HFF-Myc (cell line): ENCODE data around the gene SLC16A10.

Source experiments
- DNase-seq: peaks from one replicate; pipeline ENCODE4 v3.0.0-alpha.2; 2011; ENCODE audit warnings: low read depth; ENCODE audit errors: extremely low read depth
- H3K4me3 ChIP-seq: replicated peaks from 2 replicates; pipeline ENCODE4 v1.5.1; 2011; ENCODE audit warnings: low read depth, mild to moderate bottlenecking, control low read depth, low read length
- CTCF ChIP-seq: IDR thresholded peaks from 2 replicates; pipeline ENCODE4 v1.5.1; 2012; ENCODE audit warnings: mild to moderate bottlenecking, low read depth, low read length, control low read depth; ENCODE audit errors: missing control alignments

SLC16A10 gene

GRCh38 chr6:111176038-111176759 lies 88.9 kb downstream of the SLC16A10 start:
- no peak for DNase-seq
- no peak overlapping the region for H3K4me3 ChIP-seq
- no peak for TF ChIP-seq CTCF

- TF ChIP-seq CTCF: no peak
- H3K4me3 ChIP-seq: no peak overlapping the region
- no peak for DNase-seq
Measured at GRCh38 chr6:111176760-111177099, 89.4 kb downstream of the SLC16A10 start.

- TF ChIP-seq CTCF: no peak
- H3K4me3 ChIP-seq: no peak overlapping the region
- no peak for DNase-seq
Measured at GRCh38 chr6:111177131-111177530, 89.8 kb downstream of the SLC16A10 start.

- no peak for TF ChIP-seq CTCF
- DNase-seq: no peak
- no peak overlapping the region for H3K4me3 ChIP-seq
Measured at GRCh38 chr6:111183702-111184517, 96.6 kb downstream of the SLC16A10 start.

GRCh38 chr6:111184827-111185532 lies 97.7 kb downstream of the SLC16A10 start:
- no peak for DNase-seq
- H3K4me3 ChIP-seq: no peak overlapping the region
- TF ChIP-seq CTCF: no peak

- no peak overlapping the region for H3K4me3 ChIP-seq
- TF ChIP-seq CTCF: no peak
- DNase-seq: no peak
Measured at GRCh38 chr6:111185954-111186353, 98.7 kb downstream of the SLC16A10 start.
